Cardiac muscle cell (in vitro differentiated cells and primary cell): ENCODE measurements around the gene PARVB. TPM values are rescaled to one million over a fixed set of nuclear protein-coding genes. Genes with fewer than 3 reads are reported as not detected.

ENCODE experiments used
- DNase-seq, 2 donors: peaks; one replicate each; pipeline versions ENCODE4 v3.0.0 to v3.0.0-alpha.2; 2010 to 2017; ENCODE audit warnings: low read depth in 1 of 2, low spot score in 1 of 2
- H3K27ac ChIP-seq: fragments of 200-600 bp; sonication (generic); 2 replicates; pipeline ENCODE4 v1.5.1; 2016
- H3K27me3 ChIP-seq: fragments of 200-600 bp; sonication (generic); 2 replicates; pipeline ENCODE4 v1.6.0; 2016; ENCODE audit warnings: control low read depth
- H3K36me3 ChIP-seq: fragments of 200-600 bp; sonication (generic); 2 replicates; pipeline ENCODE4 v1.5.1; 2016; ENCODE audit warnings: control low read depth
- H3K4me1 ChIP-seq: fragments of 200-600 bp; sonication (generic); 2 replicates; pipeline ENCODE4 v1.8.1; 2017; ENCODE audit warnings: low read depth, mild to moderate bottlenecking, mixed run types
- H3K4me3 ChIP-seq: fragments of 200-600 bp; sonication (generic); 2 replicates; pipeline ENCODE4 v1.5.1; 2016; ENCODE audit warnings: mild to moderate bottlenecking
- H3K9me3 ChIP-seq: fragments of 200-600 bp; sonication (generic); 2 replicates; pipeline ENCODE4 v1.5.1; 2017; ENCODE audit warnings: low read depth, mild to moderate bottlenecking, control low read depth
- CTCF ChIP-seq: IDR thresholded peaks from 2 replicates; pipeline ENCODE4 v1.5.1; 2012; ENCODE audit warnings: low read depth, mild to moderate bottlenecking, low read length
- polyA plus RNA-seq: library from polyadenylated mRNA; unstranded; fragments of >200 nt; fragmentation: Nextera tagmentation; extraction: Ambion mirVana; gene quantifications from 2 replicates; pipeline ENCODE4 v1.2.1, GENCODE V29; 2016
- total RNA-seq: library from RNA; depleted of rRNA; stranded (reverse); fragments of >200 nt; gene quantifications from 2 replicates; pipeline ENCODE4 v1.2.3, GENCODE V29; 2016

The PARVB gene
- total and polyA plus RNA-seq, 2 experiments from 2014 or later, result 30.6 to 46.0 TPM

GRCh38 chr22:44070029-44070428 is 45.9 kb downstream of the PARVB start:
- peaks cover 6% of the 10 kb centered on the region for H3K4me1 ChIP-seq
- no peaks in the 10 kb centered on the region for H3K9me3 ChIP-seq
- no peaks in the 10 kb centered on the region for H3K36me3 ChIP-seq
- no peak overlapping the region for H3K27ac ChIP-seq
- no peaks in the 10 kb centered on the region for H3K27me3 ChIP-seq
- H3K4me3 ChIP-seq, result no peak overlapping the region
- no peak for TF ChIP-seq CTCF
- no peak for DNase-seq

GRCh38 chr22:44071781-44072326 is 47.8 kb downstream of the PARVB start:
- no peak overlapping the region for H3K4me3 ChIP-seq
- no peak for TF ChIP-seq CTCF
- no peaks in the 10 kb centered on the region for H3K27me3 ChIP-seq
- H3K9me3 ChIP-seq, result no peaks in the 10 kb centered on the region
- no peaks in the 10 kb centered on the region for H3K36me3 ChIP-seq
- peaks cover 12% of the 10 kb centered on the region for H3K4me1 ChIP-seq
- no peak for DNase-seq
- H3K27ac ChIP-seq, result no peak overlapping the region

GRCh38 chr22:44074337-44074984 is 50.4 kb downstream of the PARVB start:
- no peak for TF ChIP-seq CTCF
- no peak for DNase-seq
- H3K27ac ChIP-seq, result no peak overlapping the region

GRCh38 chr22:44075022-44075421 is 50.9 kb downstream of the PARVB start:
- Histone ChIP-seq H3K27ac (no peak overlapping the region), H3K9me3 (no peaks in the 10 kb centered on the region), H3K36me3 (no peaks in the 10 kb centered on the region), H3K4me3 (no peak overlapping the region), H3K27me3 (no peaks in the 10 kb centered on the region), H3K4me1 (peaks cover 9% of the 10 kb centered on the region)
- no peak for TF ChIP-seq CTCF
- DNase-seq, result no peak

More at GRCh38 chr22:44074337-44074984, 50.4 kb downstream of the PARVB start:
- Histone ChIP-seq H3K27me3 (no peaks in the 10 kb centered on the region), H3K4me3 (no peak overlapping the region), H3K4me1 (peaks cover 9% of the 10 kb centered on the region), H3K36me3 (no peaks in the 10 kb centered on the region), H3K9me3 (no peaks in the 10 kb centered on the region)

GRCh38 chr22:44075670-44076069 is 51.6 kb downstream of the PARVB start:
- Histone ChIP-seq H3K4me1 (peaks cover 9% of the 10 kb centered on the region), H3K27ac (no peak overlapping the region), H3K4me3 (no peak overlapping the region), H3K36me3 (no peaks in the 10 kb centered on the region), H3K9me3 (no peaks in the 10 kb centered on the region), H3K27me3 (no peaks in the 10 kb centered on the region)
- TF ChIP-seq CTCF, result no peak
- no peak for DNase-seq
